Kidney tubule cell (primary cell): ENCODE data around the gene PDZRN4.
A peak's percentile ranks its signal among the peaks of the same experiment; 100 is the strongest.

Experiments
- DNase-seq: peaks from one replicate; pipeline ENCODE4 v3.0.0-alpha.2; 2018; ENCODE audit warnings: low spot score

PDZRN4 gene

GRCh38 chr12:41459111-41459905, 271.2 kb downstream of the PDZRN4 start:
- no peak for DNase-seq

- no peak for DNase-seq
These were observed 271.7 kb downstream of the PDZRN4 start for GRCh38 chr12:41459906-41460214.

- no peak for DNase-seq
These were observed 272.8 kb downstream of the PDZRN4 start for GRCh38 chr12:41460906-41461305.

GRCh38 chr12:41462312-41462711, 274.2 kb downstream of the PDZRN4 start:
- DNase-seq = peak; percentile 48

GRCh38 chr12:41465526-41465925, 277.4 kb downstream of the PDZRN4 start:
- DNase-seq = no peak

- DNase-seq = no peak
These were observed 278.2 kb downstream of the PDZRN4 start for GRCh38 chr12:41466300-41466699.

GRCh38 chr12:41466802-41467201, 278.7 kb downstream of the PDZRN4 start:
- no peak for DNase-seq

GRCh38 chr12:41467591-41468325, 279.6 kb downstream of the PDZRN4 start:
- DNase-seq = no peak

- DNase-seq = no peak
These were observed 280.2 kb downstream of the PDZRN4 start for GRCh38 chr12:41468341-41468740.

GRCh38 chr12:41468756-41469155, 280.6 kb downstream of the PDZRN4 start:
- DNase-seq = no peak

GRCh38 chr12:41473441-41473840, 285.3 kb downstream of the PDZRN4 start:
- no peak for DNase-seq

GRCh38 chr12:41474001-41474400, 285.9 kb downstream of the PDZRN4 start:
- no peak for DNase-seq

GRCh38 chr12:41476499-41477439, 288.6 kb downstream of the PDZRN4 start:
- DNase-seq = no peak

GRCh38 chr12:41479426-41479825, 291.3 kb downstream of the PDZRN4 start:
- DNase-seq = no peak

- DNase-seq = peak; percentile 36
These were observed 297.1 kb downstream of the PDZRN4 start for GRCh38 chr12:41485203-41485602.

- DNase-seq = peak; percentile 92
These were observed 298.6 kb downstream of the PDZRN4 start for GRCh38 chr12:41486718-41487117.

GRCh38 chr12:41496009-41496408, 307.9 kb downstream of the PDZRN4 start:
- no peak for DNase-seq

GRCh38 chr12:41497409-41497808, 309.3 kb downstream of the PDZRN4 start:
- peak; percentile 70 for DNase-seq

GRCh38 chr12:41504976-41505375, 316.9 kb downstream of the PDZRN4 start:
- DNase-seq = no peak

- DNase-seq = no peak
These were observed 319.2 kb downstream of the PDZRN4 start for GRCh38 chr12:41507286-41507685.

- DNase-seq = peak; percentile 63
These were observed 321.3 kb downstream of the PDZRN4 start for GRCh38 chr12:41509271-41510055.

- peak; percentile 49 for DNase-seq
These were observed 322.4 kb downstream of the PDZRN4 start for GRCh38 chr12:41510470-41510869.
